ENCODE measurements around the gene MCM3. TPM values are rescaled to one million over a fixed set of nuclear protein-coding genes. Genes with fewer than 3 reads are reported as not detected.
A peak's percentile ranks its signal among the peaks of the same experiment; 100 is the strongest.

The MCM3 gene
- total and polyA plus RNA-seq, 2 of the 4 experiments (the other 2 are of a cell fraction): 54.6 to 66.5 TPM

- H4K8ac ChIP-seq (ENCODE audit: low read depth in 2 of 2, low read length in 2 of 2): no peak overlapping the region
- POLR2A ChIA-PET (ENCODE audit: unreplicated experiment): no interaction called here
- no peak overlapping the region for H3K4me3 ChIP-seq (ENCODE audit: insufficient read depth, low read depth, low read length)
- in situ Hi-C loops (cut with MboI; ENCODE audit: low sequenced_read_pairs): no loop called here
- no peak overlapping the region for H3K9ac ChIP-seq (ENCODE audit: low read depth, low read length)
- H3K56ac ChIP-seq (ENCODE audit: extremely low read depth, insufficient read depth, low read length): no peak overlapping the region
- CTCF ChIA-PET: interaction anchor here (0.6 to 1.3 kb wide), 5 partner anchors 9 to 64 kb away, joined by 3 to 4 read pairs (median 3); no protein-coding TSS in a partner anchor
- 17% methylated on average over 2 of the region's 15 CpGs; no CpG with 5 or more reads in 1 of the 2 experiments for WGBS, 2 experiments (ENCODE audit: extremely low coverage in 2 of 2, insufficient read length in 1 of 2)
- H2BK5ac ChIP-seq (ENCODE audit: low read depth, low read length, poor library complexity, severe bottlenecking): no peak overlapping the region
- no TSS peak for BruUV-seq (replicated peaks)
- no peak overlapping the region for H2BK15ac ChIP-seq (ENCODE audit: low read depth, low read length)
- H3K23ac ChIP-seq (ENCODE audit: low read depth, low read length): no peak overlapping the region
- no peak overlapping the region for H3K14ac ChIP-seq (replicated peaks; ENCODE audit: low read depth, low read length)
- DNase-seq (peak; percentile 63), ATAC-seq (ENCODE audit: low read depth) (peak; percentile 90)
- H2AK9ac ChIP-seq (replicated peaks; ENCODE audit: low read depth, low read length, poor library complexity): no peak overlapping the region
- H2BK120ac ChIP-seq (ENCODE audit: low read depth, low read length): no peak overlapping the region
- no peak overlapping the region for H2AK5ac ChIP-seq (ENCODE audit: low read depth, low read length)
- H4K20me1 ChIP-seq (ENCODE audit: insufficient read depth, low read length): no peaks in the 10 kb centered on the region
- dilution Hi-C loops (cut with HindIII; ENCODE audit: low sequenced_read_pairs, unreplicated experiment): no loop called here
- intact Hi-C loops (cut with micrococcal nuclease): no loop called here
- H3K4me1 ChIP-seq (ENCODE audit: control insufficient read depth, insufficient read depth, low read length): no peaks in the 10 kb centered on the region
- H3K4me2 ChIP-seq (ENCODE audit: low read depth, low read length): no peak overlapping the region
- no peak overlapping the region for H3K27ac ChIP-seq (ENCODE audit: insufficient read depth, low read length)
- H4K5ac ChIP-seq (ENCODE audit: low read depth, low read length): no peak overlapping the region
- peaks cover 18% of the 10 kb centered on the region for H3K27me3 ChIP-seq (ENCODE audit: control insufficient read depth, insufficient read depth, low read length)
- no peak overlapping the region for H3K4ac ChIP-seq (ENCODE audit: low read depth, low read length)
- H3K18ac ChIP-seq (ENCODE audit: low read depth, low read length): no peak overlapping the region
- peak overlapping the region; percentile 28 for H2AFZ ChIP-seq (replicated peaks; ENCODE audit: low read length, poor library complexity)
- H3K36me3 ChIP-seq (ENCODE audit: control insufficient read depth, insufficient read depth, low read length): no peaks in the 10 kb centered on the region
- H3K9me3 ChIP-seq (ENCODE audit: control insufficient read depth, insufficient read depth, low read length): no peaks in the 10 kb centered on the region
- no peak overlapping the region for H4K91ac ChIP-seq (ENCODE audit: insufficient read depth, low read depth, low read length)
- no peaks in the 10 kb centered on the region for H3K79me1 ChIP-seq (ENCODE audit: low read depth in 1 of 2, low read length in 2 of 2)
- TF ChIP-seq MAZ (IDR thresholded peaks at IDR 0.05; ENCODE audit: borderline replicate concordance, low read depth, low read length): no peak
- TF ChIP-seq CHD1 (IDR thresholded peaks at IDR 0.05; ENCODE audit: low read depth, low read length): no peak
- TF ChIP-seq USF2 (IDR thresholded peaks at IDR 0.05; ENCODE audit: low read depth, low read length): no peak
- no peak for TF ChIP-seq CEBPB (IDR thresholded peaks at IDR 0.05; ENCODE audit: low read depth, low read length)
- no peak for TF ChIP-seq RCOR1 (IDR thresholded peaks at IDR 0.05; ENCODE audit: insufficient replicate concordance, low read length)
- TF ChIP-seq POLR2A (IDR thresholded peaks at IDR 0.05; ENCODE audit: low read depth, low read length): no peak
- TF ChIP-seq CTCF (conservative IDR thresholded peaks at IDR 0.05; ENCODE audit: low read depth, low read length): peak; percentile 52
- no peak for TF ChIP-seq MXI1 (IDR thresholded peaks at IDR 0.05; ENCODE audit: borderline replicate concordance, low read depth, low read length)
- no peak for TF ChIP-seq ELK1 (IDR thresholded peaks at IDR 0.05; ENCODE audit: borderline replicate concordance, low read depth, low read length)
- peak; percentile 46 for TF ChIP-seq SMC3 (IDR thresholded peaks at IDR 0.05; ENCODE audit: low read depth, low read length)
- TF ChIP-seq MAFK (IDR thresholded peaks at IDR 0.05; ENCODE audit: low read depth, low read length): no peak
- TF ChIP-seq RAD21 (IDR thresholded peaks at IDR 0.05; ENCODE audit: low read length): peak; percentile 51
- no peak for TF ChIP-seq RFX5 (IDR thresholded peaks at IDR 0.05; ENCODE audit: low read depth, low read length)
- H3K9me1 ChIP-seq (ENCODE audit: insufficient read depth, low read length): no peaks in the 10 kb centered on the region
- H2BK20ac ChIP-seq (ENCODE audit: low read depth, low read length): no peak overlapping the region
These were observed 50.3 kb downstream of the MCM3 start for GRCh38 chr6:52233975-52234823.

Measured in IMR-90 (cell line).